Sigmoid colon (tissue), 4 donors: Measurements from ENCODE around the gene CLEC20A.

ENCODE experiments used
- POLR2A ChIP-seq, 2 donors: fragments of 450-650 bp; IDR thresholded peaks; one replicate each; pipeline ENCODE4 v1.6.1; 2016; ENCODE audit warnings: antibody characterized with exemption in 2 of 2, mild to moderate bottlenecking in 2 of 2, moderate library complexity in 2 of 2
- POLR2AphosphoS5 ChIP-seq, 4 donors: sonication (generic); formaldehyde crosslinking; IDR thresholded peaks; one replicate each; pipeline ENCODE4 v1.6.1; 2017; ENCODE audit warnings: antibody characterized with exemption in 4 of 4
- TF ChIP-seq, protein P1 (sequence below), 4 experiments: fragments of 450-650 bp in 3 of 4; fragments of 200-600 bp in 1 of 4; IDR thresholded peaks; one replicate each; pipeline ENCODE4 v1.5.1; 2016 to 2019; ENCODE audit warnings: antibody characterized with exemption in 4 of 4, mild to moderate bottlenecking in 3 of 4, moderate library complexity in 2 of 4

DNA sequence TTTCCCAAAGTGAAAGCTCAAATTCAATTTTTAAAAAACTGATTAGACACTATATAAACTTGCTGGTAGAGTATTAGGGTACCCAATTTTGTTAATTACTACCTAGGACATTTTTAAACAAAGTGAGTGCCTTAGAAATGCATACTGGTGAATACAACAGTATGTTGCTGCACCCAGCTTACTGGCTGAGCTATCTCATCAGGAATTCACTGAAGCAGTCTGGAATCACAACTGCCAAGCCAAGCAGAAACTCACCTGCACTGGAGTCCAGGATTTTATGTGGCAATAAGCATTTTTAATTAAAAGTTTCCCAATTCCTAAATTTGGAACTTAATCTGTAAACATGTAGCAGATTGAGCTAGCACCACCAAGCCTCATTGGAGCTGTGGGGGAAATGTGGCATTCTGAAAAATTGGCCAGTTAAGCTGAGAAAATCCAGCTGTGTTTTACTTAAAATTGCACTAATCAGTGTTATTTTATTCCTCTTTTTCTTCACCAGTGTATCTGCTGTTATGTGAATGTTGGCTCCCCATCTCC, 61.8 kb downstream of the CLEC20A start:
- TF ChIP-seq POLR2AphosphoS5 (IDR thresholded peaks at IDR 0.05) (no peak), POLR2A (IDR thresholded peaks at IDR 0.05) (no peak)
- TF ChIP-seq, protein P1, sequence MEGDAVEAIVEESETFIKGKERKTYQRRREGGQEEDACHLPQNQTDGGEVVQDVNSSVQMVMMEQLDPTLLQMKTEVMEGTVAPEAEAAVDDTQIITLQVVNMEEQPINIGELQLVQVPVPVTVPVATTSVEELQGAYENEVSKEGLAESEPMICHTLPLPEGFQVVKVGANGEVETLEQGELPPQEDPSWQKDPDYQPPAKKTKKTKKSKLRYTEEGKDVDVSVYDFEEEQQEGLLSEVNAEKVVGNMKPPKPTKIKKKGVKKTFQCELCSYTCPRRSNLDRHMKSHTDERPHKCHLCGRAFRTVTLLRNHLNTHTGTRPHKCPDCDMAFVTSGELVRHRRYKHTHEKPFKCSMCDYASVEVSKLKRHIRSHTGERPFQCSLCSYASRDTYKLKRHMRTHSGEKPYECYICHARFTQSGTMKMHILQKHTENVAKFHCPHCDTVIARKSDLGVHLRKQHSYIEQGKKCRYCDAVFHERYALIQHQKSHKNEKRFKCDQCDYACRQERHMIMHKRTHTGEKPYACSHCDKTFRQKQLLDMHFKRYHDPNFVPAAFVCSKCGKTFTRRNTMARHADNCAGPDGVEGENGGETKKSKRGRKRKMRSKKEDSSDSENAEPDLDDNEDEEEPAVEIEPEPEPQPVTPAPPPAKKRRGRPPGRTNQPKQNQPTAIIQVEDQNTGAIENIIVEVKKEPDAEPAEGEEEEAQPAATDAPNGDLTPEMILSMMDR (IDR thresholded peaks at IDR 0.05) = no peak
